Keratinocyte (primary cell): Measurements from ENCODE around the gene ATF7.

Experiments used
- EZH2 ChIP-seq: IDR thresholded peaks from one replicate; pipeline ENCODE4 v1.6.1; 2012; ENCODE audit warnings: inconsistent platforms, mild to moderate bottlenecking, low read length, moderate library complexity
- TF ChIP-seq, protein P1 (sequence below), 3 experiments: IDR thresholded peaks in 1 of 3; conservative IDR thresholded peaks in 1 of 3; optimal IDR thresholded peaks in 1 of 3; 2 replicates in 2 of 3; 3 replicates in 1 of 3; pipeline versions ENCODE3 to v1.5.1; 2011; ENCODE audit warnings: low read length in 3 of 3, mild to moderate bottlenecking in 3 of 3, moderate library complexity in 2 of 3, control low read depth in 1 of 3, inconsistent platforms in 1 of 3; ENCODE audit not compliant: insufficient read depth in 2 of 3; ENCODE audit errors: extremely low read depth in 1 of 3

GRCh38 chr12:53593707-53594106 is 32.5 kb downstream of the ATF7 start:
- TF ChIP-seq, protein P1, sequence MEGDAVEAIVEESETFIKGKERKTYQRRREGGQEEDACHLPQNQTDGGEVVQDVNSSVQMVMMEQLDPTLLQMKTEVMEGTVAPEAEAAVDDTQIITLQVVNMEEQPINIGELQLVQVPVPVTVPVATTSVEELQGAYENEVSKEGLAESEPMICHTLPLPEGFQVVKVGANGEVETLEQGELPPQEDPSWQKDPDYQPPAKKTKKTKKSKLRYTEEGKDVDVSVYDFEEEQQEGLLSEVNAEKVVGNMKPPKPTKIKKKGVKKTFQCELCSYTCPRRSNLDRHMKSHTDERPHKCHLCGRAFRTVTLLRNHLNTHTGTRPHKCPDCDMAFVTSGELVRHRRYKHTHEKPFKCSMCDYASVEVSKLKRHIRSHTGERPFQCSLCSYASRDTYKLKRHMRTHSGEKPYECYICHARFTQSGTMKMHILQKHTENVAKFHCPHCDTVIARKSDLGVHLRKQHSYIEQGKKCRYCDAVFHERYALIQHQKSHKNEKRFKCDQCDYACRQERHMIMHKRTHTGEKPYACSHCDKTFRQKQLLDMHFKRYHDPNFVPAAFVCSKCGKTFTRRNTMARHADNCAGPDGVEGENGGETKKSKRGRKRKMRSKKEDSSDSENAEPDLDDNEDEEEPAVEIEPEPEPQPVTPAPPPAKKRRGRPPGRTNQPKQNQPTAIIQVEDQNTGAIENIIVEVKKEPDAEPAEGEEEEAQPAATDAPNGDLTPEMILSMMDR (optimal IDR thresholded peaks at IDR 0.05 in 1 of 3, IDR thresholded peaks at IDR 0.05 in 1 of 3, conservative IDR thresholded peaks at IDR 0.05 in 1 of 3; ENCODE audit: extremely low read depth in 1 of 3, insufficient read depth in 2 of 3, low read length in 3 of 3): no peak
- TF ChIP-seq EZH2: no peak
